Mucosa of rectum (tissue), 2 donors: ENCODE results near the gene OLIG1.
A peak's percentile ranks its signal among the peaks of the same experiment; 100 is the strongest.

Experiments used
- H3K27ac ChIP-seq, 2 donors: one replicate each; pipeline ENCODE4 v1.7.0; 2013; ENCODE audit warnings: inconsistent platforms in 2 of 2, low read depth in 2 of 2, low read length in 2 of 2
- H3K27me3 ChIP-seq, 2 donors: one replicate each; pipeline ENCODE4 v1.7.0; 2013; ENCODE audit warnings: low read length in 2 of 2; ENCODE audit not compliant: control insufficient read depth in 2 of 2, insufficient read depth in 2 of 2
- H3K36me3 ChIP-seq, 2 donors: one replicate each; pipeline ENCODE4 v1.7.0; 2013; ENCODE audit warnings: low read length in 2 of 2; ENCODE audit not compliant: control insufficient read depth in 2 of 2, insufficient read depth in 2 of 2
- H3K4me1 ChIP-seq, 2 donors: one replicate each; pipeline ENCODE4 v1.7.0; 2013; ENCODE audit warnings: low read length in 2 of 2, mild to moderate bottlenecking in 1 of 2; ENCODE audit not compliant: control insufficient read depth in 2 of 2, insufficient read depth in 2 of 2
- H3K4me3 ChIP-seq, 2 donors: one replicate each; pipeline ENCODE4 v1.7.0; 2013; ENCODE audit warnings: low read length in 2 of 2
- H3K9ac ChIP-seq, 2 donors: one replicate each; pipeline ENCODE4 v1.7.0; 2013; ENCODE audit warnings: low read length in 2 of 2, low read depth in 1 of 2, mild to moderate bottlenecking in 1 of 2
- H3K9me3 ChIP-seq, 2 donors: one replicate each; pipeline ENCODE4 v1.7.0; 2013; ENCODE audit warnings: low read length in 2 of 2; ENCODE audit not compliant: control insufficient read depth in 2 of 2
- donor health status: healthy.
- donor health status: Normal muscosa, but diverticular disease.

OLIG1 gene

GRCh38 chr21:33069994-33070743, at the start of gene OLIG1:
Gene OLIG1 (plus strand): TSS chr21:33070141. CDS start chr21:33070247, 106 bp downstream.
- Histone ChIP-seq H3K36me3 (no peaks in the 10 kb centered on the region), H3K27me3 (peaks cover 55 to 74% of the 10 kb centered on the region in 2 donors), H3K9me3 (no peaks in the 10 kb centered on the region), H3K27ac (no peak within 1 kb of the TSS), H3K9ac (no peak within 1 kb of the TSS), H3K4me1 (peaks cover 4 to 5% of the 10 kb centered on the region in 2 donors), H3K4me3 (peak within 1 kb of the TSS in 1 of 2 donors; percentile 25)

GRCh38 chr21:33020558-33021100, 49.3 kb upstream of the OLIG1 start:
- H3K4me1 ChIP-seq = no peaks in the 10 kb centered on the region
- no peaks in the 10 kb centered on the region for H3K9me3 ChIP-seq
- no peak overlapping the region for H3K4me3 ChIP-seq
- no peak overlapping the region for H3K27ac ChIP-seq
- H3K9ac ChIP-seq = no peak overlapping the region
- H3K27me3 ChIP-seq = peaks cover 56 to 76% of the 10 kb centered on the region in 2 donors
- H3K36me3 ChIP-seq = no peaks in the 10 kb centered on the region

GRCh38 chr21:33021150-33021549, 48.8 kb upstream of the OLIG1 start:
- Histone ChIP-seq H3K9ac (no peak overlapping the region), H3K27ac (no peak overlapping the region), H3K4me1 (no peaks in the 10 kb centered on the region), H3K4me3 (no peak overlapping the region), H3K27me3 (peaks cover 58 to 79% of the 10 kb centered on the region in 2 donors), H3K36me3 (no peaks in the 10 kb centered on the region), H3K9me3 (no peaks in the 10 kb centered on the region)

- no peak overlapping the region for H3K27ac ChIP-seq
- H3K9me3 ChIP-seq = no peaks in the 10 kb centered on the region
- H3K4me3 ChIP-seq = no peak overlapping the region
- no peaks in the 10 kb centered on the region for H3K36me3 ChIP-seq
- H3K27me3 ChIP-seq = peaks cover 60 to 79% of the 10 kb centered on the region in 2 donors
- no peaks in the 10 kb centered on the region for H3K4me1 ChIP-seq
- no peak overlapping the region for H3K9ac ChIP-seq
Measured at GRCh38 chr21:33021667-33022066, 48.3 kb upstream of the OLIG1 start.

GRCh38 chr21:33022489-33022827, 47.5 kb upstream of the OLIG1 start:
- Histone ChIP-seq H3K4me3 (no peak overlapping the region), H3K27ac (no peak overlapping the region), H3K36me3 (no peaks in the 10 kb centered on the region), H3K9me3 (no peaks in the 10 kb centered on the region), H3K27me3 (peaks cover 62 to 84% of the 10 kb centered on the region in 2 donors), H3K4me1 (no peaks in the 10 kb centered on the region), H3K9ac (no peak overlapping the region)

GRCh38 chr21:33022828-33023573, 46.9 kb upstream of the OLIG1 start:
- no peak overlapping the region for H3K9ac ChIP-seq

GRCh38 chr21:33023574-33024200, 46.3 kb upstream of the OLIG1 start:
- Histone ChIP-seq H3K27ac (no peak overlapping the region), H3K9me3 (no peaks in the 10 kb centered on the region), H3K36me3 (no peaks in the 10 kb centered on the region), H3K27me3 (peaks cover 65 to 83% of the 10 kb centered on the region in 2 donors), H3K4me1 (peaks cover 0 to 1% of the 10 kb centered on the region in 2 donors), H3K9ac (no peak overlapping the region), H3K4me3 (no peak overlapping the region)

More at GRCh38 chr21:33022828-33023573, 46.9 kb upstream of the OLIG1 start:
- no peaks in the 10 kb centered on the region for H3K9me3 ChIP-seq
- H3K36me3 ChIP-seq = no peaks in the 10 kb centered on the region
- H3K4me1 ChIP-seq = no peaks in the 10 kb centered on the region
- H3K27me3 ChIP-seq = peaks cover 65 to 84% of the 10 kb centered on the region in 2 donors
- no peak overlapping the region for H3K4me3 ChIP-seq
- H3K27ac ChIP-seq = no peak overlapping the region

- H3K4me3 ChIP-seq = peak overlapping the region in 1 of 2 donors; percentile 7
- no peaks in the 10 kb centered on the region for H3K9me3 ChIP-seq
- no peak overlapping the region for H3K27ac ChIP-seq
- H3K36me3 ChIP-seq = no peaks in the 10 kb centered on the region
- H3K27me3 ChIP-seq = peaks cover 64 to 83% of the 10 kb centered on the region in 2 donors
- H3K9ac ChIP-seq = no peak overlapping the region
- H3K4me1 ChIP-seq = peaks cover 0 to 5% of the 10 kb centered on the region in 2 donors
Measured at GRCh38 chr21:33024201-33025103, 45.5 kb upstream of the OLIG1 start.

GRCh38 chr21:33025106-33025488, 44.8 kb upstream of the OLIG1 start:
- H3K9me3 ChIP-seq = no peaks in the 10 kb centered on the region
- no peaks in the 10 kb centered on the region for H3K36me3 ChIP-seq
- no peak overlapping the region for H3K9ac ChIP-seq
- H3K27ac ChIP-seq = no peak overlapping the region
- H3K4me3 ChIP-seq = no peak overlapping the region
- peaks cover 70 to 83% of the 10 kb centered on the region in 2 donors for H3K27me3 ChIP-seq
- H3K4me1 ChIP-seq = peaks cover 0 to 5% of the 10 kb centered on the region in 2 donors
